Measurements from ENCODE around the gene ATP10A.

Gene ATP10A

GRCh38 chr15:25764980-25765735 lies 98.0 kb downstream of the ATP10A start:
- no peak overlapping the region for H4K8ac ChIP-seq (ENCODE audit: low read depth, low read length)
- H3K14ac ChIP-seq (ENCODE audit: low read length) = no peak overlapping the region
- no peak overlapping the region for H2AK5ac ChIP-seq (ENCODE audit: low read depth, low read length)
- no peak overlapping the region for H3K4me3 ChIP-seq (ENCODE audit: low read length in 2 of 2)
- H3K9ac ChIP-seq (ENCODE audit: low read depth, low read length, poor library complexity) = no peak overlapping the region
- H3K4me1 ChIP-seq (ENCODE audit: control insufficient read depth in 2 of 2, insufficient read depth in 1 of 2, low read depth in 1 of 2, low read length in 2 of 2) = peaks cover 0 to 4% of the 10 kb centered on the region in 2 donors
- H3K27me3 ChIP-seq (ENCODE audit: control insufficient read depth in 3 of 3, insufficient read depth in 3 of 3, low read depth in 1 of 3, low read length in 3 of 3) = no peaks in the 10 kb centered on the region
- H3K9me3 ChIP-seq (replicated peaks in 1 of 2; ENCODE audit: control insufficient read depth in 2 of 2, insufficient read depth in 1 of 2, low read depth in 1 of 2, low read length in 2 of 2) = no peaks in the 10 kb centered on the region
- no peak overlapping the region for H2BK120ac ChIP-seq (ENCODE audit: low read depth, low read length)
- no peaks in the 10 kb centered on the region for H3K79me1 ChIP-seq (ENCODE audit: low read depth, low read length)
- H3K27ac ChIP-seq (replicated peaks; ENCODE audit: low read length) = no peak overlapping the region
- no peak overlapping the region for H3K23ac ChIP-seq (ENCODE audit: low read depth, low read length, poor library complexity)
- no peak overlapping the region for H2AFZ ChIP-seq (ENCODE audit: low read length)
- no peak for DNase-seq (ENCODE audit: low spot score)
- H3K4ac ChIP-seq (ENCODE audit: low read length) = no peak overlapping the region
- no peak overlapping the region for H4K91ac ChIP-seq (ENCODE audit: low read depth, low read length, poor library complexity)
- no peaks in the 10 kb centered on the region for H3K36me3 ChIP-seq (replicated peaks in 1 of 2; ENCODE audit: control insufficient read depth in 2 of 2, insufficient read depth in 2 of 2, low read length in 2 of 2)
- no peak overlapping the region for H2BK12ac ChIP-seq (ENCODE audit: low read length)
- no CpG with 5 or more reads among the region's 14 CpGs for WGBS, 2 donors (ENCODE audit: extremely low coverage in 2 of 2, insufficient read length in 2 of 2, insufficient replicate concordance in 1 of 2)
- H2BK5ac ChIP-seq (ENCODE audit: low read length) = no peak overlapping the region
- no peak overlapping the region for H2BK15ac ChIP-seq (ENCODE audit: low read length)
- no peak overlapping the region for H3K4me2 ChIP-seq (ENCODE audit: insufficient read depth, low read length, poor library complexity, severe bottlenecking)
- H3K18ac ChIP-seq (ENCODE audit: low read length) = no peak overlapping the region

GRCh38 chr15:25763954-25764353 lies 99.2 kb downstream of the ATP10A start:
- Histone ChIP-seq H3K27ac (replicated peaks; ENCODE audit: low read length) (no peak overlapping the region), H3K36me3 (replicated peaks in 1 of 2; ENCODE audit: control insufficient read depth in 2 of 2, insufficient read depth in 2 of 2, low read length in 2 of 2) (no peaks in the 10 kb centered on the region), H2AK5ac (ENCODE audit: low read depth, low read length) (no peak overlapping the region), H3K4ac (ENCODE audit: low read length) (no peak overlapping the region), H2BK12ac (ENCODE audit: low read length) (no peak overlapping the region), H2BK5ac (ENCODE audit: low read length) (no peak overlapping the region), H2AFZ (ENCODE audit: low read length) (no peak overlapping the region), H4K91ac (ENCODE audit: low read depth, low read length, poor library complexity) (no peak overlapping the region), H3K4me1 (ENCODE audit: control insufficient read depth in 2 of 2, insufficient read depth in 1 of 2, low read depth in 1 of 2, low read length in 2 of 2) (peaks cover 0 to 4% of the 10 kb centered on the region in 2 donors), H2BK15ac (ENCODE audit: low read length) (no peak overlapping the region), H3K23ac (ENCODE audit: low read depth, low read length, poor library complexity) (no peak overlapping the region), H3K4me2 (ENCODE audit: insufficient read depth, low read length, poor library complexity, severe bottlenecking) (no peak overlapping the region), H2BK120ac (ENCODE audit: low read depth, low read length) (no peak overlapping the region), H3K14ac (ENCODE audit: low read length) (no peak overlapping the region), H3K9ac (ENCODE audit: low read depth, low read length, poor library complexity) (no peak overlapping the region), H3K27me3 (ENCODE audit: control insufficient read depth in 3 of 3, insufficient read depth in 3 of 3, low read depth in 1 of 3, low read length in 3 of 3) (no peaks in the 10 kb centered on the region), H3K9me3 (replicated peaks in 1 of 2; ENCODE audit: control insufficient read depth in 2 of 2, insufficient read depth in 1 of 2, low read depth in 1 of 2, low read length in 2 of 2) (no peaks in the 10 kb centered on the region), H3K79me1 (ENCODE audit: low read depth, low read length) (no peaks in the 10 kb centered on the region), H3K18ac (ENCODE audit: low read length) (no peak overlapping the region), H4K8ac (ENCODE audit: low read depth, low read length) (no peak overlapping the region), H3K4me3 (ENCODE audit: low read length in 2 of 2) (no peak overlapping the region)
- no peak for DNase-seq (ENCODE audit: low spot score)
- WGBS, 2 donors (ENCODE audit: extremely low coverage in 2 of 2, insufficient read length in 2 of 2, insufficient replicate concordance in 1 of 2) = no CpG with 5 or more reads among the region's 7 CpGs

- WGBS, 2 donors (ENCODE audit: extremely low coverage in 2 of 2, insufficient read length in 2 of 2, insufficient replicate concordance in 1 of 2) = no CpG with 5 or more reads among the region's 4 CpGs
- no peak for DNase-seq (ENCODE audit: low spot score)
Observed at GRCh38 chr15:25763331-25763751, 99.8 kb downstream of the ATP10A start.

GRCh38 chr15:25761971-25762662 lies 101.0 kb downstream of the ATP10A start:
- no peak overlapping the region for H2BK15ac ChIP-seq (ENCODE audit: low read length)
- H2BK12ac ChIP-seq (ENCODE audit: low read length) = no peak overlapping the region
- H3K9me3 ChIP-seq (replicated peaks in 1 of 2; ENCODE audit: control insufficient read depth in 2 of 2, insufficient read depth in 1 of 2, low read depth in 1 of 2, low read length in 2 of 2) = no peaks in the 10 kb centered on the region
- no peak overlapping the region for H2AK5ac ChIP-seq (ENCODE audit: low read depth, low read length)
- no peak overlapping the region for H3K18ac ChIP-seq (ENCODE audit: low read length)
- H3K9ac ChIP-seq (ENCODE audit: low read depth, low read length, poor library complexity) = no peak overlapping the region
- peaks cover 0 to 4% of the 10 kb centered on the region in 2 donors for H3K4me1 ChIP-seq (ENCODE audit: control insufficient read depth in 2 of 2, insufficient read depth in 1 of 2, low read depth in 1 of 2, low read length in 2 of 2)
- no peak overlapping the region for H2BK120ac ChIP-seq (ENCODE audit: low read depth, low read length)
- H3K36me3 ChIP-seq (replicated peaks in 1 of 2; ENCODE audit: control insufficient read depth in 2 of 2, insufficient read depth in 2 of 2, low read length in 2 of 2) = no peaks in the 10 kb centered on the region
- no peak overlapping the region for H3K14ac ChIP-seq (ENCODE audit: low read length)
- no peak overlapping the region for H4K91ac ChIP-seq (ENCODE audit: low read depth, low read length, poor library complexity)
- H2BK5ac ChIP-seq (ENCODE audit: low read length) = no peak overlapping the region
- no peak overlapping the region for H2AFZ ChIP-seq (ENCODE audit: low read length)
- no peak overlapping the region for H3K27ac ChIP-seq (replicated peaks; ENCODE audit: low read length)
- no peaks in the 10 kb centered on the region for H3K27me3 ChIP-seq (ENCODE audit: control insufficient read depth in 3 of 3, insufficient read depth in 3 of 3, low read depth in 1 of 3, low read length in 3 of 3)
- H3K79me1 ChIP-seq (ENCODE audit: low read depth, low read length) = no peaks in the 10 kb centered on the region
- H3K4ac ChIP-seq (ENCODE audit: low read length) = no peak overlapping the region
- H3K23ac ChIP-seq (ENCODE audit: low read depth, low read length, poor library complexity) = no peak overlapping the region
- H3K4me2 ChIP-seq (ENCODE audit: insufficient read depth, low read length, poor library complexity, severe bottlenecking) = no peak overlapping the region
- WGBS, 2 donors (ENCODE audit: extremely low coverage in 2 of 2, insufficient read length in 2 of 2, insufficient replicate concordance in 1 of 2) = no CpG with 5 or more reads among the region's 13 CpGs
- H3K4me3 ChIP-seq (ENCODE audit: low read length in 2 of 2) = no peak overlapping the region
- no peak overlapping the region for H4K8ac ChIP-seq (ENCODE audit: low read depth, low read length)
- no peak for DNase-seq (ENCODE audit: low spot score)

More at GRCh38 chr15:25763331-25763751, 99.8 kb downstream of the ATP10A start:
- Histone ChIP-seq H3K9ac (ENCODE audit: low read depth, low read length, poor library complexity) (no peak overlapping the region), H3K18ac (ENCODE audit: low read length) (no peak overlapping the region), H3K4me2 (ENCODE audit: insufficient read depth, low read length, poor library complexity, severe bottlenecking) (no peak overlapping the region), H3K36me3 (replicated peaks in 1 of 2; ENCODE audit: control insufficient read depth in 2 of 2, insufficient read depth in 2 of 2, low read length in 2 of 2) (no peaks in the 10 kb centered on the region), H4K91ac (ENCODE audit: low read depth, low read length, poor library complexity) (no peak overlapping the region), H3K9me3 (replicated peaks in 1 of 2; ENCODE audit: control insufficient read depth in 2 of 2, insufficient read depth in 1 of 2, low read depth in 1 of 2, low read length in 2 of 2) (no peaks in the 10 kb centered on the region), H3K4me3 (ENCODE audit: low read length in 2 of 2) (no peak overlapping the region), H2BK120ac (ENCODE audit: low read depth, low read length) (no peak overlapping the region), H2BK15ac (ENCODE audit: low read length) (no peak overlapping the region), H3K4ac (ENCODE audit: low read length) (no peak overlapping the region), H3K27me3 (ENCODE audit: control insufficient read depth in 3 of 3, insufficient read depth in 3 of 3, low read depth in 1 of 3, low read length in 3 of 3) (no peaks in the 10 kb centered on the region), H3K23ac (ENCODE audit: low read depth, low read length, poor library complexity) (no peak overlapping the region), H2BK12ac (ENCODE audit: low read length) (no peak overlapping the region), H3K79me1 (ENCODE audit: low read depth, low read length) (no peaks in the 10 kb centered on the region), H4K8ac (ENCODE audit: low read depth, low read length) (no peak overlapping the region), H3K14ac (ENCODE audit: low read length) (no peak overlapping the region), H3K4me1 (ENCODE audit: control insufficient read depth in 2 of 2, insufficient read depth in 1 of 2, low read depth in 1 of 2, low read length in 2 of 2) (peaks cover 0 to 4% of the 10 kb centered on the region in 2 donors), H2AFZ (ENCODE audit: low read length) (no peak overlapping the region), H2AK5ac (ENCODE audit: low read depth, low read length) (no peak overlapping the region), H2BK5ac (ENCODE audit: low read length) (no peak overlapping the region), H3K27ac (replicated peaks; ENCODE audit: low read length) (no peak overlapping the region)
